HEK293 (cell line): ENCODE data around the gene EDIL3.

Source experiments
- CTCF ChIA-PET: fragments of 350-600 bp; formaldehyde crosslinking; extraction: SDS; loops from one replicate; lab custom pipeline; 2021; ENCODE audit warnings: antibody characterized with exemption; lab: Yijun Ruan, JAX
- POLR2A ChIA-PET: fragments of 300-600 bp; formaldehyde crosslinking; extraction: SDS; loops from one replicate; lab custom pipeline; 2020; ENCODE audit warnings: antibody characterized with exemption, inconsistent platforms; lab: Yijun Ruan, JAX
- H3K27ac ChIP-seq: fragments of 200-500 bp; sonication (Bioruptor generic); 2 replicates; pipeline ENCODE4 v1.5.1; 2014; ENCODE audit warnings: low read depth, low read length, control low read depth, inconsistent platforms; ENCODE audit errors: extremely low read depth
- H3K36me3 ChIP-seq, 2 experiments: fragments of 200-500 bp in 1 of 2; sonication (Bioruptor generic) in 1 of 2; 1 replicate in 1 of 2; 2 replicates in 1 of 2; pipeline ENCODE4 v1.5.1; 2014 to 2017; ENCODE audit warnings: inconsistent platforms in 2 of 2, low read length in 2 of 2; ENCODE audit not compliant: control insufficient read depth in 2 of 2, insufficient read depth in 1 of 2
- H3K4me1 ChIP-seq: fragments of 200-500 bp; sonication (Bioruptor generic); 2 replicates; pipeline ENCODE4 v1.5.1; 2014; ENCODE audit warnings: mild to moderate bottlenecking, low read length, inconsistent platforms; ENCODE audit not compliant: control insufficient read depth, insufficient read depth
- H3K4me3 ChIP-seq: 2 replicates; pipeline ENCODE4 v1.5.1; 2011; ENCODE audit warnings: low read depth, mild to moderate bottlenecking, control low read depth, low read length, moderate library complexity
- H3K9me3 ChIP-seq: fragments of 200-500 bp; sonication (Bioruptor generic); 2 replicates; pipeline ENCODE4 v1.5.1; 2014; ENCODE audit warnings: low read depth, low read length, inconsistent platforms; ENCODE audit not compliant: control insufficient read depth, insufficient read depth
- KLF7 ChIP-seq: fragments of 450-650 bp; formaldehyde crosslinking; IDR thresholded peaks from 2 replicates; pipeline ENCODE4 v1.5.1; 2016; ENCODE audit warnings: missing biosample characterization, missing genetic modification characterization, borderline replicate concordance
- KLF9 ChIP-seq: fragments of 450-650 bp; formaldehyde crosslinking; IDR thresholded peaks from 2 replicates; pipeline ENCODE4 v1.5.1; 2016; ENCODE audit warnings: missing biosample characterization, missing genetic modification characterization, low read depth
- MZF1 ChIP-seq: fragments of 450-650 bp; formaldehyde crosslinking; IDR thresholded peaks from 2 replicates; pipeline ENCODE4 v1.5.1; 2017; ENCODE audit warnings: missing biosample characterization, missing genetic modification characterization, borderline replicate concordance
- OSR2 ChIP-seq: fragments of 450-650 bp; formaldehyde crosslinking; IDR thresholded peaks from 2 replicates; pipeline ENCODE4 v1.5.1; 2016; ENCODE audit warnings: missing biosample characterization, missing genetic modification characterization
- SETDB1 ChIP-seq: IDR thresholded peaks from one replicate; pipeline ENCODE4 v1.6.1; 2017; ENCODE audit warnings: mild to moderate bottlenecking, low read length, moderate library complexity, mixed read lengths; ENCODE audit not compliant: insufficient read length
- ZBTB17 ChIP-seq: fragments of 450-650 bp; formaldehyde crosslinking; IDR thresholded peaks from 2 replicates; pipeline ENCODE4 v1.5.1; 2016; ENCODE audit warnings: missing biosample characterization, missing genetic modification characterization
- ZBTB48 ChIP-seq: fragments of 450-650 bp; formaldehyde crosslinking; IDR thresholded peaks from 2 replicates; pipeline ENCODE4 v1.5.1; 2016; ENCODE audit warnings: missing biosample characterization, missing genetic modification characterization
- ZFP69B ChIP-seq: fragments of 450-650 bp; formaldehyde crosslinking; IDR thresholded peaks from 2 replicates; pipeline ENCODE4 v1.5.1; 2016; ENCODE audit warnings: missing biosample characterization, missing genetic modification characterization
- ZNF121 ChIP-seq: fragments of 450-650 bp; formaldehyde crosslinking; IDR thresholded peaks from 2 replicates; pipeline ENCODE4 v1.5.1; 2016; ENCODE audit warnings: missing biosample characterization, missing genetic modification characterization
- ZNF221 ChIP-seq: fragments of 450-650 bp; formaldehyde crosslinking; IDR thresholded peaks from 2 replicates; pipeline ENCODE4 v1.5.1; 2017; ENCODE audit warnings: missing biosample characterization, missing genetic modification characterization, borderline replicate concordance
- ZNF223 ChIP-seq: fragments of 450-650 bp; formaldehyde crosslinking; IDR thresholded peaks from 2 replicates; pipeline ENCODE4 v1.5.1; 2016; ENCODE audit warnings: missing biosample characterization, missing genetic modification characterization
- ZNF239 ChIP-seq: fragments of 450-650 bp; formaldehyde crosslinking; IDR thresholded peaks from 2 replicates; pipeline ENCODE4 v1.5.1; 2016; ENCODE audit warnings: missing biosample characterization, missing genetic modification characterization
- ZNF521 ChIP-seq: fragments of 450-650 bp; formaldehyde crosslinking; IDR thresholded peaks from 2 replicates; pipeline ENCODE4 v1.5.1; 2017; ENCODE audit warnings: missing biosample characterization, mild to moderate bottlenecking, missing genetic modification characterization
- ZNF558 ChIP-seq: fragments of 450-650 bp; formaldehyde crosslinking; IDR thresholded peaks from 2 replicates; pipeline ENCODE4 v1.5.1; 2016; ENCODE audit warnings: missing biosample characterization, missing genetic modification characterization
- ZNF560 ChIP-seq: fragments of 450-650 bp; formaldehyde crosslinking; IDR thresholded peaks from 2 replicates; pipeline ENCODE4 v1.5.1; 2017; ENCODE audit warnings: missing biosample characterization, missing genetic modification characterization, borderline replicate concordance
- ZNF585B ChIP-seq: fragments of 450-650 bp; formaldehyde crosslinking; IDR thresholded peaks from 2 replicates; pipeline ENCODE4 v1.5.1; 2016; ENCODE audit warnings: missing biosample characterization, missing genetic modification characterization
- ZNF843 ChIP-seq: fragments of 450-650 bp; formaldehyde crosslinking; IDR thresholded peaks from 2 replicates; pipeline ENCODE4 v1.5.1; 2016; ENCODE audit warnings: missing biosample characterization, missing genetic modification characterization
- ZSCAN23 ChIP-seq: fragments of 450-650 bp; formaldehyde crosslinking; IDR thresholded peaks from 2 replicates; pipeline ENCODE4 v1.5.1; 2016; ENCODE audit warnings: missing biosample characterization, missing genetic modification characterization
- TF ChIP-seq, protein P1 (sequence below): fragments of 450-650 bp; formaldehyde crosslinking; IDR thresholded peaks from 2 replicates; pipeline ENCODE4 v1.5.1; 2016; ENCODE audit warnings: missing biosample characterization, missing genetic modification characterization
- TF ChIP-seq, protein P2 (sequence below): fragments of 450-650 bp; formaldehyde crosslinking; IDR thresholded peaks from 2 replicates; pipeline ENCODE4 v1.5.1; 2016; ENCODE audit warnings: missing biosample characterization, missing genetic modification characterization
- TF ChIP-seq, protein P3 (sequence below): fragments of 450-650 bp; formaldehyde crosslinking; IDR thresholded peaks from 2 replicates; pipeline ENCODE4 v1.5.1; 2016; ENCODE audit warnings: missing biosample characterization, missing genetic modification characterization
- TF ChIP-seq, protein P4 (sequence below): fragments of 450-650 bp; formaldehyde crosslinking; IDR thresholded peaks from 2 replicates; pipeline ENCODE4 v1.5.1; 2016; ENCODE audit warnings: missing biosample characterization, missing genetic modification characterization
- TF ChIP-seq, protein P5 (sequence below): fragments of 450-650 bp; formaldehyde crosslinking; IDR thresholded peaks from 2 replicates; pipeline ENCODE4 v1.5.1; 2016; ENCODE audit warnings: missing biosample characterization, missing genetic modification characterization
- TF ChIP-seq, protein P6 (sequence below): fragments of 450-650 bp; IDR thresholded peaks from 2 replicates; pipeline ENCODE4 v1.5.1; 2018; ENCODE audit warnings: missing biosample characterization, missing genetic modification characterization

Gene EDIL3

DNA sequence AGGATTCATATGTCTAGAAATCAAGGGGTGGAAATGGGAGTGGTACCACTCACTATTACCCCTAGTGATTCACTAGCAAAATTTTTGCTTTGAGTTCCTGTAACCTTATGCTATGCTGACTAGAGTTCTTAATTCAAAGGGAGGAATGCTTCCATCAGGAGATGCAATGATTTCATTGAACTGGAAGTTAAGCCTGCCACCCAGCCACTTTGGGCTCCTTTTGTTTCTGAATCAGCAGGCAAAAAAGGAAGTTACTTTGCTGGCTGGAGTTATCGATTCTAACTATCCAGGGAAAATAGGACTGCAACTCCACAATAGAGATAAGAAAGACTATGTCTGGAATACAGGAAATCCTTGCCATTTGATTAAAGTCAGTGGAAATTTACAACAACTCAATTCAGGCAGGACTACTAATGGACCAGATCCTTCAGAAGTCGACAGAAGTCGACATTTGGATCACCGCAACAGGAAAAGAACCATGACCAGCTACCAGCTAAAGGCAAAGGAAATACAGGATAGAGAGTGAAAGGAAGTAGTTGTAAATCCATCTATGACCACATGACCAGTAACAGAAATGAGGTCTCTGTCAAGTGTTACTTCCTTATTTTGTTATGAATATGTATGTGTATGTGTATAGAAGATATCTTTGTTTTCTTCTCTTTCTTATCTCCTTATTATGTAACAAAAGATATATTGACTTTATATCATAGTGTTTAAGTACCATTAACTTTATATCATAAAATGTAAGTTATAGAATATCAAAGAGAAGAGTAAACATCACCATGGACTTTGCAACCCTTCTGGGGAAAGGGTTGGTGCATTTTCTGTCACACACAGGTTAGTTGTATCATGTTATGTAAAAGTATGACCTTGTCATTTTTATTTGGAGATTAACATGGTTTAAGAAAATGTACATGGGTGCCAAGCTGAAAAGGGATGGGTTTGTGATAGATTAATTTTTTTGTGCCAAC, 465.3 kb downstream of the EDIL3 start:
- CTCF ChIA-PET: interaction anchor here (0.6 to 1.3 kb wide), 3 partner anchors 8 to 208 kb away, joined by 3 to 4 read pairs (median 4); no protein-coding TSS in a partner anchor
- no peak overlapping the region for H3K4me3 ChIP-seq
- H3K4me1 ChIP-seq: no peaks in the 10 kb centered on the region
- TF ChIP-seq SETDB1: no peak
- TF ChIP-seq ZNF843 (tag by site-specific recombination): no peak
- TF ChIP-seq, protein P1, sequence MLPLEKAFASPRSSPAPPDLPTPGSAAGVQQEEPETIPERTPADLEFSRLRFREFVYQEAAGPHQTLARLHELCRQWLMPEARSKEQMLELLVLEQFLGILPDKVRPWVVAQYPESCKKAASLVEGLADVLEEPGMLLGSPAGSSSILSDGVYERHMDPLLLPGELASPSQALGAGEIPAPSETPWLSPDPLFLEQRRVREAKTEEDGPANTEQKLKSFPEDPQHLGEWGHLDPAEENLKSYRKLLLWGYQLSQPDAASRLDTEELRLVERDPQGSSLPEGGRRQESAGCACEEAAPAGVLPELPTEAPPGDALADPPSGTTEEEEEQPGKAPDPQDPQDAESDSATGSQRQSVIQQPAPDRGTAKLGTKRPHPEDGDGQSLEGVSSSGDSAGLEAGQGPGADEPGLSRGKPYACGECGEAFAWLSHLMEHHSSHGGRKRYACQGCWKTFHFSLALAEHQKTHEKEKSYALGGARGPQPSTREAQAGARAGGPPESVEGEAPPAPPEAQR: no peak
- TF ChIP-seq, protein P2, sequence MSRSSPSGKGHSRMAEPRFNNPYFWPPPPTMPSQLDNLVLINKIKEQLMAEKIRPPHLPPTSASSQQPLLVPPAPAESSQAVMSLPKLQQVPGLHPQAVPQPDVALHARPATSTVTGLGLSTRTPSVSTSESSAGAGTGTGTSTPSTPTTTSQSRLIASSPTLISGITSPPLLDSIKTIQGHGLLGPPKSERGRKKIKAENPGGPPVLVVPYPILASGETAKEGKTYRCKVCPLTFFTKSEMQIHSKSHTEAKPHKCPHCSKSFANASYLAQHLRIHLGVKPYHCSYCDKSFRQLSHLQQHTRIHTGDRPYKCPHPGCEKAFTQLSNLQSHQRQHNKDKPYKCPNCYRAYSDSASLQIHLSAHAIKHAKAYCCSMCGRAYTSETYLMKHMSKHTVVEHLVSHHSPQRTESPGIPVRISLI (tag by site-specific recombination): no peak
- TF ChIP-seq, protein P3, sequence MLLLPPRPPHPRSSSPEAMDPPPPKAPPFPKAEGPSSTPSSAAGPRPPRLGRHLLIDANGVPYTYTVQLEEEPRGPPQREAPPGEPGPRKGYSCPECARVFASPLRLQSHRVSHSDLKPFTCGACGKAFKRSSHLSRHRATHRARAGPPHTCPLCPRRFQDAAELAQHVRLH: no peak
- TF ChIP-seq, protein P4, sequence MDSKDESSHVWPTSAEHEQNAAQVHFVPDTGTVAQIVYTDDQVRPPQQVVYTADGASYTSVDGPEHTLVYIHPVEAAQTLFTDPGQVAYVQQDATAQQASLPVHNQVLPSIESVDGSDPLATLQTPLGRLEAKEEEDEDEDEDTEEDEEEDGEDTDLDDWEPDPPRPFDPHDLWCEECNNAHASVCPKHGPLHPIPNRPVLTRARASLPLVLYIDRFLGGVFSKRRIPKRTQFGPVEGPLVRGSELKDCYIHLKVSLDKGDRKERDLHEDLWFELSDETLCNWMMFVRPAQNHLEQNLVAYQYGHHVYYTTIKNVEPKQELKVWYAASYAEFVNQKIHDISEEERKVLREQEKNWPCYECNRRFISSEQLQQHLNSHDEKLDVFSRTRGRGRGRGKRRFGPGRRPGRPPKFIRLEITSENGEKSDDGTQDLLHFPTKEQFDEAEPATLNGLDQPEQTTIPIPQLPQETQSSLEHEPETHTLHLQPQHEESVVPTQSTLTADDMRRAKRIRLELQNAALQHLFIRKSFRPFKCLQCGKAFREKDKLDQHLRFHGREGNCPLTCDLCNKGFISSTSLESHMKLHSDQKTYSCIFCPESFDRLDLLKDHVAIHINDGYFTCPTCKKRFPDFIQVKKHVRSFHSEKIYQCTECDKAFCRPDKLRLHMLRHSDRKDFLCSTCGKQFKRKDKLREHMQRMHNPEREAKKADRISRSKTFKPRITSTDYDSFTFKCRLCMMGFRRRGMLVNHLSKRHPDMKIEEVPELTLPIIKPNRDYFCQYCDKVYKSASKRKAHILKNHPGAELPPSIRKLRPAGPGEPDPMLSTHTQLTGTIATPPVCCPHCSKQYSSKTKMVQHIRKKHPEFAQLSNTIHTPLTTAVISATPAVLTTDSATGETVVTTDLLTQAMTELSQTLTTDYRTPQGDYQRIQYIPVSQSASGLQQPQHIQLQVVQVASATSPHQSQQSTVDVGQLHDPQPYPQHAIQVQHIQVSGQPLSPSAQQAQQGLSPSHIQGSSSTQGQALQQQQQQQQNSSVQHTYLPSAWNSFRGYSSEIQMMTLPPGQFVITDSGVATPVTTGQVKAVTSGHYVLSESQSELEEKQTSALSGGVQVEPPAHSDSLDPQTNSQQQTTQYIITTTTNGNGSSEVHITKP (tag by site-specific recombination): no peak
- no peak for TF ChIP-seq MZF1 (tag by site-specific recombination)
- no peak for TF ChIP-seq ZNF585B (tag by site-specific recombination)
- TF ChIP-seq ZSCAN23 (tag by site-specific recombination): no peak
- no peak for TF ChIP-seq ZNF560
- TF ChIP-seq KLF9 (tag by site-specific recombination): no peak
- TF ChIP-seq ZNF239 (tag by site-specific recombination): no peak
- TF ChIP-seq ZNF223 (tag by site-specific recombination): no peak
- no peak for TF ChIP-seq ZNF521 (tag by site-specific recombination)
- TF ChIP-seq KLF7 (tag by site-specific recombination): no peak
- H3K9me3 ChIP-seq: no peaks in the 10 kb centered on the region
- POLR2A ChIA-PET: no interaction called here
- no peaks in the 10 kb centered on the region for H3K36me3 ChIP-seq
- no peak overlapping the region for H3K27ac ChIP-seq

DNA sequence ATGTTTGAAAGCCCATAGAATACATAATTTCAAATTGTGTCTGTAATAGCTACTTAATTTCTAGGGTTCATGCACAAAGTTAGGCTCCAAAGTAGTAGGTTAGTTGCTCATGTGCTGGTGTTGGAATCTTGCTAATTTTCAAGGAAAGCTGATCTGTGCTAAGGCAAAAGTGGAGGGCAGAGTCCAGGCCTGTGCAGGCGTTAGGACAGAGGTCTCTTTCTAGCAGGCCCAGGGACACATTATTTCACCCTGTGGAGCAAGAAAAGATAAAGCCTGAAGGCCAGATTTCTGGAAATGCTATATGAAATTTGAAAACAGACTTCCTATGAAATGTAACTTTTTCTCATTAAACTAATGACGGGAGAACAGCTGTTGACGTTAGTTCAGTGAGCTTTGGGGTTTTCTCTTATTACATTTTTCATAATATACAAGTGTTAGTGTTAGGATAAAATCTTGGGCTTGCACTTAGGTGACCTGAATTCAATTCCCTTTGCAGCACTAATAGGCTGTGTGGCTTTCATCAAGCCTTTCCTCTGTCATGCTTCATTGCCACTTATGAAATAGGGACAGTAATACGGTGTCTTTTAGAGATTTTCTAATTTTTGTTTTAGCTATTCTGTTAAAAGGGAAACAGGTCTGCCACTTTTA, 467.3 kb downstream of the EDIL3 start:
- CTCF ChIA-PET: interaction anchor here (0.7 to 8.0 kb wide), 2 partner anchors 9 to 22 kb away, joined by 3 to 61 read pairs; no protein-coding TSS in a partner anchor
- POLR2A ChIA-PET: no interaction called here
- no peak for TF ChIP-seq ZNF558
- no peak for TF ChIP-seq ZBTB17 (tag by site-specific recombination)
- TF ChIP-seq ZNF121: no peak
- TF ChIP-seq, protein P5, sequence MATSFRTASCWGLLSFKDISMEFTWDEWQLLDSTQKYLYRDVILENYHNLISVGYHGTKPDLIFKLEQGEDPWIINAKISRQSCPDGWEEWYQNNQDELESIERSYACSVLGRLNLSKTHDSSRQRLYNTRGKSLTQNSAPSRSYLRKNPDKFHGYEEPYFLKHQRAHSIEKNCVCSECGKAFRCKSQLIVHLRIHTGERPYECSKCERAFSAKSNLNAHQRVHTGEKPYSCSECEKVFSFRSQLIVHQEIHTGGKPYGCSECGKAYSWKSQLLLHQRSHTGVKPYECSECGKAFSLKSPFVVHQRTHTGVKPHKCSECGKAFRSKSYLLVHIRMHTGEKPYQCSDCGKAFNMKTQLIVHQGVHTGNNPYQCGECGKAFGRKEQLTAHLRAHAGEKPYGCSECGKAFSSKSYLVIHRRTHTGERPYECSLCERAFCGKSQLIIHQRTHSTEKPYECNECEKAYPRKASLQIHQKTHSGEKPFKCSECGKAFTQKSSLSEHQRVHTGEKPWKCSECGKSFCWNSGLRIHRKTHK (tag by site-specific recombination): no peak
- TF ChIP-seq ZNF221 (tag by site-specific recombination): no peak
- TF ChIP-seq ZBTB48 (tag by site-specific recombination): no peak
- TF ChIP-seq ZNF239 (tag by site-specific recombination): no peak
- TF ChIP-seq OSR2: no peak
- no peak for TF ChIP-seq ZFP69B (tag by site-specific recombination)
- TF ChIP-seq, protein P6, sequence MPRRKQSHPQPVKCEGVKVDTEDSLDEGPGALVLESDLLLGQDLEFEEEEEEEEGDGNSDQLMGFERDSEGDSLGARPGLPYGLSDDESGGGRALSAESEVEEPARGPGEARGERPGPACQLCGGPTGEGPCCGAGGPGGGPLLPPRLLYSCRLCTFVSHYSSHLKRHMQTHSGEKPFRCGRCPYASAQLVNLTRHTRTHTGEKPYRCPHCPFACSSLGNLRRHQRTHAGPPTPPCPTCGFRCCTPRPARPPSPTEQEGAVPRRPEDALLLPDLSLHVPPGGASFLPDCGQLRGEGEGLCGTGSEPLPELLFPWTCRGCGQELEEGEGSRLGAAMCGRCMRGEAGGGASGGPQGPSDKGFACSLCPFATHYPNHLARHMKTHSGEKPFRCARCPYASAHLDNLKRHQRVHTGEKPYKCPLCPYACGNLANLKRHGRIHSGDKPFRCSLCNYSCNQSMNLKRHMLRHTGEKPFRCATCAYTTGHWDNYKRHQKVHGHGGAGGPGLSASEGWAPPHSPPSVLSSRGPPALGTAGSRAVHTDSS: no peak

More for the DNA sequence above, 467.3 kb downstream of the EDIL3 start:
- Histone ChIP-seq H3K4me1 (no peaks in the 10 kb centered on the region), H3K9me3 (no peaks in the 10 kb centered on the region), H3K36me3 (no peaks in the 10 kb centered on the region), H3K4me3 (no peak overlapping the region), H3K27ac (no peak overlapping the region)
